AG04450 (cell line): ENCODE results near the gene HOXD4. TPM values are rescaled to one million over a fixed set of nuclear protein-coding genes. Genes with fewer than 3 reads are reported as not detected.

Experiments
- CTCF ChIA-PET: fragments of 300-600, 350-600 bp; formaldehyde crosslinking; extraction: SDS; loops from one replicate; lab custom pipeline; 2022; ENCODE audit warnings: antibody characterized with exemption, inconsistent platforms; lab: Charles Lee
- POLR2A ChIA-PET: fragments of 350-600 bp; formaldehyde crosslinking; extraction: SDS; loops from one replicate; lab custom pipeline; 2021; ENCODE audit warnings: antibody characterized with exemption, inconsistent platforms; lab: Yijun Ruan, JAX
- DNase-seq: peaks from one replicate; pipeline ENCODE4 v3.0.0-alpha.2; 2011; ENCODE audit warnings: low read depth, low spot score
- H3K27ac ChIP-seq: one replicate; pipeline ENCODE4 v1.5.1; 2012; ENCODE audit warnings: low read depth, low read length, control low read depth
- H3K27me3 ChIP-seq: one replicate; pipeline ENCODE4 v1.6.0; 2012; ENCODE audit warnings: low read length; ENCODE audit not compliant: control insufficient read depth, insufficient read depth
- H3K4me3 ChIP-seq: 2 replicates; pipeline ENCODE4 v1.5.1; 2011; ENCODE audit warnings: mild to moderate bottlenecking, low read depth, low read length, control low read depth
- H3K9me3 ChIP-seq: 2 replicates; pipeline ENCODE4 v1.5.1; 2012; ENCODE audit warnings: low read length; ENCODE audit not compliant: control insufficient read depth, insufficient read depth
- polyA minus RNA-seq: library from RNA; depleted of rRNA, polyadenylated mRNA; stranded (reverse); fragments of >200 nt; gene quantifications from 2 replicates; pipeline ENCODE4 v1.2.3, GENCODE V29; 2011; rRNA and poly(A)+ RNA removed
- polyA plus RNA-seq: library from polyadenylated mRNA; depleted of rRNA; stranded (reverse); fragments of >200 nt; gene quantifications from 2 replicates; pipeline ENCODE4 v1.2.3, GENCODE V29; 2011; rRNA removed
- TF ChIP-seq, protein P1 (sequence below): IDR thresholded peaks from 2 replicates; pipeline ENCODE4 v1.5.1; 2011; ENCODE audit warnings: low read depth, low read length, control low read depth, inconsistent platforms

Gene HOXD4
- polyA plus RNA-seq (not detected in 2 replicates), polyA minus RNA-seq (not detected in 2 replicates)

DNA sequence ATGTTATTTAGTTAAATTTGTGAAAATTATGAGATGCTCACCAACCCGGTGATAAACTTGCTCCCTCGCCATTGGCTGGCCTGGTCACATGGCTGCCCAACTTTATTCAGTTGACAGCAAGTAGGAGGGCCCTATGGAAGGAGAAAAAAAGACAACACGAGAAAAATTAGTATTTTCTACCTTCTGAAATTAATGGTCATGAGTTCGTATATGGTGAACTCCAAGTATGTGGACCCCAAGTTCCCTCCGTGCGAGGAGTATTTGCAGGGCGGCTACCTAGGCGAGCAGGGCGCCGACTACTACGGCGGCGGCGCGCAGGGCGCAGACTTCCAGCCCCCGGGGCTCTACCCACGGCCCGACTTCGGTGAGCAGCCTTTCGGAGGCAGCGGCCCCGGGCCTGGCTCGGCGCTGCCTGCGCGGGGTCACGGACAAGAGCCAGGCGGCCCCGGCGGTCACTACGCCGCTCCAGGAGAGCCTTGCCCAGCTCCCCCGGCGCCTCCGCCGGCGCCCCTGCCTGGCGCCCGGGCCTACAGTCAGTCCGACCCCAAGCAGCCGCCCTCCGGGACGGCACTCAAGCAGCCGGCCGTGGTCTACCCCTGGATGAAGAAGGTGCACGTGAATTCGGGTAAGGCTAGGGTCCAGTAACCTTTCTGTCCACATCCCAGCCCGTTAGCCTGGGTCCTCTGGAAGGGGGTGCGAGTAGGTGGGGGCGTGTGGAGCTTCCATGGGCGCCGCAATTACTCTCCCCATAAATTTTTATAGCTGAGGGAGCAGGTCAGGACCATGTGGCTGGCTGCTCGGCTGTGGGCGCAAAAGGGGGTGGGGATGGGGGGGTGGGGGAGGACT, at the start of gene HOXD4:
TSS of gene HOXD4 (plus strand) at position 109 of the 846 bp plus-strand sequence. CDS start at position 193, 84 bp downstream.
- POLR2A ChIA-PET, result no interaction called here
- peaks cover 8% of the 10 kb centered on the region; the same call in 1 of the 2 replicates for H3K9me3 ChIP-seq
- H3K27ac ChIP-seq, result no peak within 1 kb of the TSS
- no peak for DNase-seq
- TF ChIP-seq, protein P1, sequence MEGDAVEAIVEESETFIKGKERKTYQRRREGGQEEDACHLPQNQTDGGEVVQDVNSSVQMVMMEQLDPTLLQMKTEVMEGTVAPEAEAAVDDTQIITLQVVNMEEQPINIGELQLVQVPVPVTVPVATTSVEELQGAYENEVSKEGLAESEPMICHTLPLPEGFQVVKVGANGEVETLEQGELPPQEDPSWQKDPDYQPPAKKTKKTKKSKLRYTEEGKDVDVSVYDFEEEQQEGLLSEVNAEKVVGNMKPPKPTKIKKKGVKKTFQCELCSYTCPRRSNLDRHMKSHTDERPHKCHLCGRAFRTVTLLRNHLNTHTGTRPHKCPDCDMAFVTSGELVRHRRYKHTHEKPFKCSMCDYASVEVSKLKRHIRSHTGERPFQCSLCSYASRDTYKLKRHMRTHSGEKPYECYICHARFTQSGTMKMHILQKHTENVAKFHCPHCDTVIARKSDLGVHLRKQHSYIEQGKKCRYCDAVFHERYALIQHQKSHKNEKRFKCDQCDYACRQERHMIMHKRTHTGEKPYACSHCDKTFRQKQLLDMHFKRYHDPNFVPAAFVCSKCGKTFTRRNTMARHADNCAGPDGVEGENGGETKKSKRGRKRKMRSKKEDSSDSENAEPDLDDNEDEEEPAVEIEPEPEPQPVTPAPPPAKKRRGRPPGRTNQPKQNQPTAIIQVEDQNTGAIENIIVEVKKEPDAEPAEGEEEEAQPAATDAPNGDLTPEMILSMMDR, result no peak
- peaks cover 94% of the 10 kb centered on the region for H3K27me3 ChIP-seq
- CTCF ChIA-PET, result interaction anchor here (0.8 to 1.3 kb wide), 2 partner anchors 11 to 303 kb away, joined by 3 to 11 read pairs; no protein-coding TSS in a partner anchor
- H3K4me3 ChIP-seq, result no peak within 1 kb of the TSS

DNA sequence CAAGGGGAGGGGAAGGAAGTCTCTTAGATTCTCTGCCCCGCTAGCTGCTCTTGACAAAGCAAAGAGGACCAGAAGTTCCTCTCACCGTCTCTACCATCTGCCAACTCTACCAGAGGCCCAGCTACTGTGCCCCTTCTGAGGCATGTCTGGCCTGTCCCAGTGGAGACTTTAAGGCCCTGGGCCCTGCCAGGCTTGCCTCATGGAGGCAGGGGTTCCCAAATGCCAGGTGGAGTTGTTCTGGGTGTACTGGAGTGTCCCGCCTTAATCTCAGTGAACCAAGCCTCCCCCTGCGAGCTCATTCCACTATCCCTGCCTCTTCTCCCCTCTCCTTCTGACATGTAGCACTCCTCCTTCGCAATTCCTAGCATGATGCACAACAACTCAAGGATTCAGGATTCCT, 49.5 kb upstream of the HOXD4 start:
- CTCF ChIA-PET, result no interaction called here
- H3K9me3 ChIP-seq, result peaks cover 17% of the 10 kb centered on the region; the same call in 1 of the 2 replicates
- no peak for DNase-seq
- H3K4me3 ChIP-seq, result no peak overlapping the region
- TF ChIP-seq, protein P1, result no peak
- no peak overlapping the region for H3K27ac ChIP-seq
- POLR2A ChIA-PET, result no interaction called here
- H3K27me3 ChIP-seq, result peaks cover 95% of the 10 kb centered on the region

DNA sequence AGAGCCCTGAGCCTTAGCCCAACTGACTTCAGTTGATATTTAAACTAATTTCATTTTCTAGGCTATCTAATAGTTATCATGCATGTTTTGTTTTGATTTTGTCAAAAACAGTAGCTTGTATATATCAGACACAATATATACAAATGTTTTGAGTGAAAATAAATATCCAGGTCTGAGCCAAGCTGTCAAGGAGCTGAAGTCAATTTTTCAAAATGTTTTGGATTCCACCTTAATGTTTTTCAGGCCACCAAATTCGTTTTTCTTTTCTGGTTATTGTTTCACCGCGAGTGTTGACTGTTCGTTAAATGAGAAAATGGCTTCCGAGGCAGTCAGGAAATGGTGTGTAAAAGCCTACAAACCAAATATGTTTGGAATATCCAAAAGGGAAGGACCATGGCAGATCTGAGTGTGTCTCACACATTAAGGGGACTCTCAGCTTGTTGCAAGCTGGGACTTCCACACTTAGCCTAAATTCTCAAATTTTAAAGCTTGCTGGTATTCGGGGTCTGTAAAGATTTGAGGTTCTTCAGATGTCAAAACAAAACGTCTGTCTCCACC, 49.0 kb upstream of the HOXD4 start:
- POLR2A ChIA-PET, result no interaction called here

DNA sequence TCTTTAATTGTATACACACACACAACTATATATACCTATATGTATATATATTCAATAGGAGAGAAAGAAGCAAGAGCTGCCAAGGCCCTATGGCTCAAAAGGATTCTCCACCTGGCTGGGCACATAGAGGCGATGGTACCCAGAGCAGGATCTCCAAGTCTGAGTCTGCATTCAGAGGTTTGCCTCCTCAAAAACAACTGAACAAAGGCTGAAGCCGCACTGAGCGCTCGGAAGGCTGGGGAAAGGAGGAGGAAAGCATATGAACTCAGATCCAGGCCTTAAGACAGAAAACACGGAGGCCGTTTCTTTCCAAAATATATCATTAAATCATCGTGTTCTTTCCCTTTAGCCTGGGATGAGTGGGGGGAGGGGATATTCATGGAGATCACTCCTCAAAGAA, 48.2 kb upstream of the HOXD4 start:
- ChIA-PET POLR2A (no interaction called here), CTCF (interaction anchor here (0.7 to 1.5 kb wide), 4 partner anchors 14 to 852 kb away, joined by 3 to 6 read pairs (median 4); no protein-coding TSS in a partner anchor)
- H3K27ac ChIP-seq, result no peak overlapping the region
- H3K27me3 ChIP-seq, result peaks cover 88% of the 10 kb centered on the region
- H3K9me3 ChIP-seq, result peaks cover 15% of the 10 kb centered on the region; the same call in 1 of the 2 replicates
- no peak overlapping the region for H3K4me3 ChIP-seq
- DNase-seq, result no peak
- TF ChIP-seq, protein P1, result no peak

More for the DNA sequence above, 49.0 kb upstream of the HOXD4 start:
- TF ChIP-seq, protein P1, result no peak
- CTCF ChIA-PET, result interaction anchor here (0.7 to 1.5 kb wide), 4 partner anchors 14 to 851 kb away, joined by 3 to 6 read pairs (median 4); no protein-coding TSS in a partner anchor
- Histone ChIP-seq H3K27ac (no peak overlapping the region), H3K4me3 (no peak overlapping the region), H3K27me3 (peaks cover 95% of the 10 kb centered on the region), H3K9me3 (peaks cover 16% of the 10 kb centered on the region; the same call in 1 of the 2 replicates)
- no peak for DNase-seq
